ENCODE data around the gene ESF1.

- TF ChIP-seq EP300 (IDR thresholded peaks at IDR 0.05) (no peak), CTCF (IDR thresholded peaks at IDR 0.05) (no peak)
Measured at GRCh38 chr20:13821876-13822275, 37.2 kb upstream of the ESF1 start.

All from sigmoid colon (tissue), 4 donors.